ENCODE data around the gene C10orf120.

C10orf120 gene

GRCh38 chr10:122657255-122657654 lies 42.4 kb downstream of the C10orf120 start:
- H3K4me3 ChIP-seq (ENCODE audit: low read depth, low read length), result no peak overlapping the region
- no peak for DNase-seq (ENCODE audit: low read depth, low spot score)
- no peak for TF ChIP-seq CTCF (IDR thresholded peaks at IDR 0.05; ENCODE audit: low read depth, low read length)
- in situ Hi-C loops (cut with HindIII; ENCODE audit: low sequenced_read_pairs), result no loop called here

GRCh38 chr10:122656741-122657140 lies 42.9 kb downstream of the C10orf120 start:
- no peak for TF ChIP-seq CTCF (IDR thresholded peaks at IDR 0.05; ENCODE audit: low read depth, low read length)
- no peak overlapping the region for H3K4me3 ChIP-seq (ENCODE audit: low read depth, low read length)
- in situ Hi-C loops (cut with HindIII; ENCODE audit: low sequenced_read_pairs), result no loop called here
- DNase-seq (ENCODE audit: low read depth, low spot score), result no peak

GRCh38 chr10:122656308-122656705 lies 43.3 kb downstream of the C10orf120 start:
- in situ Hi-C loops (cut with HindIII; ENCODE audit: low sequenced_read_pairs), result no loop called here
- DNase-seq (ENCODE audit: low read depth, low spot score), result no peak

GRCh38 chr10:122655524-122656307 lies 43.9 kb downstream of the C10orf120 start:
- no peak for DNase-seq (ENCODE audit: low read depth, low spot score)
- in situ Hi-C loops (cut with HindIII; ENCODE audit: low sequenced_read_pairs), result no loop called here

More at GRCh38 chr10:122656308-122656705, 43.3 kb downstream of the C10orf120 start:
- no peak for TF ChIP-seq CTCF (IDR thresholded peaks at IDR 0.05; ENCODE audit: low read depth, low read length)
- no peak overlapping the region for H3K4me3 ChIP-seq (ENCODE audit: low read depth, low read length)

GRCh38 chr10:122650331-122650730 lies 49.3 kb downstream of the C10orf120 start:
- no peak for DNase-seq (ENCODE audit: low read depth, low spot score)
- H3K4me3 ChIP-seq (ENCODE audit: low read depth, low read length), result no peak overlapping the region
- TF ChIP-seq CTCF (IDR thresholded peaks at IDR 0.05; ENCODE audit: low read depth, low read length), result no peak
- in situ Hi-C loops (cut with HindIII; ENCODE audit: low sequenced_read_pairs), result no loop called here

More at GRCh38 chr10:122655524-122656307, 43.9 kb downstream of the C10orf120 start:
- H3K4me3 ChIP-seq (ENCODE audit: low read depth, low read length), result no peak overlapping the region
- no peak for TF ChIP-seq CTCF (IDR thresholded peaks at IDR 0.05; ENCODE audit: low read depth, low read length)

GRCh38 chr10:122649903-122650302 lies 49.7 kb downstream of the C10orf120 start:
- no peak for DNase-seq (ENCODE audit: low read depth, low spot score)
- no peak overlapping the region for H3K4me3 ChIP-seq (ENCODE audit: low read depth, low read length)
- no peak for TF ChIP-seq CTCF (IDR thresholded peaks at IDR 0.05; ENCODE audit: low read depth, low read length)
- in situ Hi-C loops (cut with HindIII; ENCODE audit: low sequenced_read_pairs), result no loop called here
